SK-N-MC (cell line): ENCODE measurements around the gene CFTR.
"Not testable (repeated sequence)": the region's sequence is repeated elsewhere in the genome, so short reads cannot be mapped to it uniquely, and the experiment has no call there.

ENCODE experiments used
- EZH2 ChIP-seq: fragments of 200-600 bp; sonication (generic); IDR thresholded peaks from one replicate; pipeline ENCODE4 v1.6.1; 2017; ENCODE audit warnings: antibody characterized with exemption
- FOXP2 ChIP-seq: optimal IDR thresholded peaks from 2 replicates; pipeline ENCODE3; 2011; ENCODE audit warnings: mild to moderate bottlenecking, moderate library complexity; ENCODE audit not compliant: insufficient read depth; ENCODE audit errors: extremely low read length, control extremely low read depth
- POLR2AphosphoS5 ChIP-seq: IDR thresholded peaks from 2 replicates; pipeline ENCODE4 v1.6.1; 2012; ENCODE audit warnings: mild to moderate bottlenecking, low read depth, low read length, borderline replicate concordance

GRCh38 chr7:117517194-117517593 lies 37.4 kb downstream of the CFTR start:
- not testable (repeated sequence) for TF ChIP-seq EZH2, POLR2AphosphoS5, FOXP2
